UCSD-AML1 (cell line): ENCODE measurements around the gene NEURL1B.

Source experiments
- DNase-seq: peaks from one replicate; lab custom pipeline; 2025; ENCODE audit not compliant: unreplicated experiment; lab: John Stamatoyannopoulos, UW

NEURL1B gene

DNA sequence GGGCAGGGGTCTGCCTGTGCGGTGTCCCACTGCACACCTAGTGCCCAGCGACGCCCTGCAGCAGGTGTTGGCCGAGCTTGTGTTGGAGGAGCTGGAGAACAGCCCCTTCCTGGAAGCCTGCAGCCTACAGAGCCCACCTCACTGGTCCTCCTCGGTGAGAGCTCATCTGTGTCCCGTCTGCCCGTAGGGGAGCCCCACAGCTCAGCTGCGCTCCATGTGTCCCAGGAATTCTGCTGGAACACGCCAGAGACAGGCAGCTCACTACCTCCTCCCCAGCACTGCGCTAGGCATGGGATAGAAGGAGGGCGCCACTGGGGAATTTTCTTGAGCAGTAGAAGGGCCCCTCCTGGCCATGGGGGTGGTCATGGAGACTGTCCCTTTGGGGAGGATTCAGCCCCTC is 85.9 kb downstream of the NEURL1B start:
- no peak for DNase-seq

- no peak for DNase-seq
Measured at GRCh38 chr5:172727551-172727950, 86.5 kb downstream of the NEURL1B start.

- DNase-seq = no peak
Measured at GRCh38 chr5:172728481-172729241, 87.6 kb downstream of the NEURL1B start.

DNA sequence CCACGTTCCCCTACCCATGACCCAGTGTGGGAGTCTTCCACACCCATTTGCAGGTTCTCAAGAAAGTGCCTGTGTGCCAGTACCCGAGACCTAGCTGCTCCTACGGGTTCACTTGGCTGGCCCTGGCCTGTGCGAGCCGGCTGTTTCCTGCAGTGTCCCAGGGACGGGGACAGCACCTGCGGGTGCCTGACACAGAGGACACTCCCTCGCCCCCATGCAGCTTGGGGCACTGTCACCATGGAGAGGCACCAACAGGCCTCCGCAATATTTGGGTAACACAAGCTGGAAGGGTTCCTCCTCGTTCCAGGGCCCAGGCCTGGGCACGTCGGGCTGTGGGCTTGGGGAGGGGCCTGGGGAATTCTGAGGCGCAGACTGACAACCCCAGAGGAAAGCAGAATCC is 88.5 kb downstream of the NEURL1B start:
- no peak for DNase-seq

GRCh38 chr5:172730222-172730621 is 89.2 kb downstream of the NEURL1B start:
- DNase-seq = no peak

GRCh38 chr5:172730981-172731679 is 90.1 kb downstream of the NEURL1B start:
- no peak for DNase-seq

- no peak for DNase-seq
Measured at GRCh38 chr5:172731680-172732074, 90.6 kb downstream of the NEURL1B start.

- DNase-seq = no peak
Measured at GRCh38 chr5:172732201-172732865, 91.3 kb downstream of the NEURL1B start.

GRCh38 chr5:172733131-172733973 is 92.3 kb downstream of the NEURL1B start:
- no peak for DNase-seq

DNA sequence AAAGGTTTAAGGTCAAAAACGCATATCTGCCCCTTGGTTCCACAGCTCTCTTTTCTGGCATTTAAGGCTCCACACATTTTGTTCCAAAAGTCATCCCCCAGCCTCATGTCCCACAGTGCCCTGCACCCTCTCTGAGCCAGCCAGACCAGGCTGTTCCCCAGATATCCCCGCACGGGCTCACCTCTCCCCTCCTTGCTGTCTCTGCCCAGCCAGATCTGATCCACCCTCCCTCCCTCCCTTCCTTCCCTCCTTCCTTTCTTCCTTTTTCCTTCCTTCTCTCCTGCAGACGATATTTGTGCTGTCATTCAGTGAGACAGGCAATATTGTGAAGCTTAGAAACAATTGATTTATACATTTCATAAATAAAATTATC is 92.9 kb downstream of the NEURL1B start:
- DNase-seq = no peak

- DNase-seq = no peak
Measured at GRCh38 chr5:172735141-172735831, 94.2 kb downstream of the NEURL1B start.

DNA sequence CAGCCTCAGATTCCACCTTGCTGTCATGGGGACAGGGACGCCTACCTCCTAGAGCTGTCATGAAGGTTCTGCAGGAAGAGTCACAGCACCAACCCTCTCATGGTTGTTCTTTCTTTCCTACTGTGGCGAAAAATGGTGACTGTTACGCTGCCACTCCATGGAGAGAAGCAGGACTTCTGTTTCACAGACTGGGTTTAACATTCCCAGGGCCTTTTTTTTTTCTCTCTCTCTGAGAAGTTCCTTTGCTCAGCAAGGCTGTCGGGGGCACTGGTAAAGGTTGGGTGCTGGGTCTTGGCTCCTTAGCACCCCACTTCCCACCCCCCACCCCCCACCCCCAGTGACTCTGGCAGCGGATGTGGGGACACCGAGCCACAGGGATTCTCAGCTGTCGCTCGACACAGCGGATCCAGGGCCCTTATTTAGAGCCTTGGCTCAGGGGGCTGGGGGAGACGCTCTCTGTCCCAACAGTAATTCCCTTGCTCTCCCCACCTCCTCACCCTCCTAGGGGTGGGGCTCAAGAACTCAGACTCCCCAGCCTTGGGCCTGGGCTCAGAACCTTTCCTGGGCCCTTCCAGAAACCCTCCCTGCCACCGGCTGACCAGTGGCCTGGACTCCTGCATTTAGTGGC is 95.6 kb downstream of the NEURL1B start:
- no peak for DNase-seq

DNA sequence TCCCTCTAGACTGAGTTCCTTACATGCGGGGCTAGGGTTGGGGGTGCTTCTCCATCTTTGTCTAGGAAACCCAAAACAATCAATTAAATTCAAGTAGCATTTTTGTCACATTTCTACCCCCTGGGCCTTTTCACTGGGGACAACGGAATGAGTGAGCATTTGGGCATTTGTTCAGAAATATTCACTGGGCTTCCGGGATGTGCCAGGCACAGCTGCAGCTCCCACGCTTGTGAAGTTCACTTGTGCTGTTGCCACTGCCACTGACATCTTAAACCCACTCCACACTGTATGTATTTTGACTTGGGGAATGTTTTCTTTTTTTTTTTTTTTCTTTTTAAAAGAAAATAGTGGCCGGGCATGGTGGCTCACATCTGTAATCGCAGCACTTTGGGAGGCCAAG is 98.3 kb downstream of the NEURL1B start:
- DNase-seq = no peak

DNA sequence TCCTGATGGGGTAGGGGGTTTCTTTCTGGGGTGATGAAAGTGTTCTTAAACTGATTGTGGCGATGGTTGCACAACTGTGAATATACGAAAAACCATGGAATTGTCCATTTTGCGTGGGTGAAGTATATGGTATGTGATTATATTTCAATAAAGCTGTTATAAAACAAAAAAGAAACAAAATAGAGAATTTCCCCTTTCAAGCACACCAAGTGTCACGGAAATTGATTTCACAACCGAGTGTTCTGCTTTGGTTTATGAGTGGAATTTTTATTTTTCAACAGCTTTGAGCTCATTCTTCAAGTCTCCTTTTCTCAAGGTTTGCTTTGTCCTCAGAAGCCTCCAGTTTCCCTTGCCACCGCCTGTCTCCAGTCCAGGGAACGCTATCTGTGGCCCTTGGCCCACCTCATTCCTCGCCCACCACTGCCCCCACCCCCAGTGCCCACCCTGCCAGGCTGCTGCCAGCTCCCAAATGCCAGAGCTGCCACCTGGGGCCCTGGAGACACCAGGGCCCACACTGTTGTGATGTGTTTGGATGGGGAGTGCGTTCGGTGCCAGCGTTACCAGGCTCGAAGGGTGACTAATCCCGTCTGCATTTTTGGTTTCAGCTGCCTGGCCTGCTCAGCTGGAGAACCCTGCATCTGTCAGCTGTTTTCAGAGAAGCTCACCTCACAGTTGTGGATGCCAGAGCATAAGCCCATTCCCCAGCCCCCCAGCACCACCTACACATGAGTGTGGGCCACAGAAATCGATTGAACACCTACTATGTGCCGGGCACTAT is 99.6 kb downstream of the NEURL1B start:
- no peak for DNase-seq
